Muscle of leg (tissue), 11 donors: ENCODE measurements around the gene PALS1. TPM values are rescaled to one million over a fixed set of nuclear protein-coding genes. Genes with fewer than 3 reads are reported as not detected.

Source experiments
- DNase-seq: peaks from one replicate; pipeline ENCODE4 v3.0.0; 2013
- H3K27ac ChIP-seq: one replicate; pipeline ENCODE4 v1.5.1; 2013; ENCODE audit warnings: mild to moderate bottlenecking, low read length, control low read depth
- H3K27me3 ChIP-seq: one replicate; pipeline ENCODE4 v1.6.1; 2013; ENCODE audit warnings: low read length; ENCODE audit not compliant: control insufficient read depth, insufficient read depth
- H3K36me3 ChIP-seq: one replicate; pipeline ENCODE4 v1.6.1; 2013; ENCODE audit warnings: low read length; ENCODE audit not compliant: control insufficient read depth, insufficient read depth
- H3K4me1 ChIP-seq: one replicate; pipeline ENCODE4 v1.6.1; 2013; ENCODE audit warnings: low read length; ENCODE audit not compliant: control insufficient read depth, insufficient read depth
- H3K4me3 ChIP-seq: one replicate; pipeline ENCODE4 v1.5.1; 2013; ENCODE audit warnings: low read length, control low read depth
- H3K9me3 ChIP-seq: replicated peaks from 2 replicates; pipeline ENCODE4 v1.6.1; 2013; ENCODE audit warnings: low read depth, low read length; ENCODE audit not compliant: control insufficient read depth
- WGBS: methylation state at CpG from one replicate; pipeline ENCODE4 v1.1.5; 2013; ENCODE audit warnings: missing lambda C conversion rate; ENCODE audit not compliant: insufficient coverage; 5-methylcytosine and 5-hydroxymethylcytosine counted together
- polyA plus RNA-seq, 8 donors: library from polyadenylated mRNA; unstranded; fragments of 120-200 nt; gene quantifications; one replicate each; pipeline versions ENCODE4 v1.2.1 to v1.2.3, GENCODE V29; 2013; ENCODE audit warnings: inconsistent platforms in 1 of 8, low replicate concordance in 1 of 8; ENCODE audit not compliant: insufficient read length in 8 of 8, insufficient read depth in 1 of 8
- total RNA-seq: library from RNA; stranded (reverse); fragments of 120-200 nt; gene quantifications from one replicate; pipeline ENCODE4 v1.2.4, GENCODE V29; 2013

PALS1 gene
- total and polyA plus RNA-seq, 9 donors, result 10.1 to 14.8 (median 13.8) TPM

DNA sequence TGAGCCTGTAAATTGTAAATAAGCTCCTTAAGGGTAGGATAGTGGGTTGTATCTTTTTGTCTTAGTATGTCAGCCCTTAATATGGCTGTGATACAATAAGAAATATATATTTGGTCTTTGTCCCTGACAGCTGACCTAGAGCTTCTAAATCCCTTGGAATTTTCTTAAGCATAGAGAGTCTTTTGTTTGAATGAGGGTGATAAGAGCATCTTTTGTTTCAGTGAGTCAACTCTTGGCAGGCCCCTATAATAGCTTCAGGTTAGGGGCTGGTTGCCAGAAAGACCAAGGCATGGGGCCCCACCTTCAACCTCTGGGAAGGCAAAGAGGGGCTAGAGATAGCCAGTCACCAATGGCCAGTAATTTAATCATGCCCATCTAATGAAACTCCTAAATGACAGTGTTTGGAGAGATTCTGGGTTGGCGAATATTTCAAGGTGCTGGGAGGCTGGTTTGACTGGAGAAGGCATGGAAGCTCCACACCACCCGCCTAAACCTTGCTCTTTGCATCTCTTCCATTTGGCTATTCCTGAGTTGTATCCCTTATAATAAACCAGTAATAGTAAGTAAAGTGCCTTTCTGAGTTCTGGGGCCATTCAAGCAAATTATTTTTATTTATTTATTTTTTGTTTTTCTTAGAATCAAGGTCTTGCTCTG, 10.5 kb downstream of the PALS1 start:
- Histone ChIP-seq H3K36me3 (no peaks in the 10 kb centered on the region), H3K9me3 (no peaks in the 10 kb centered on the region), H3K4me1 (no peaks in the 10 kb centered on the region), H3K27me3 (no peaks in the 10 kb centered on the region), H3K27ac (no peak overlapping the region), H3K4me3 (no peak overlapping the region)
- WGBS, result no CpG with 5 or more reads among the region's 2 CpGs
- DNase-seq, result no peak

DNA sequence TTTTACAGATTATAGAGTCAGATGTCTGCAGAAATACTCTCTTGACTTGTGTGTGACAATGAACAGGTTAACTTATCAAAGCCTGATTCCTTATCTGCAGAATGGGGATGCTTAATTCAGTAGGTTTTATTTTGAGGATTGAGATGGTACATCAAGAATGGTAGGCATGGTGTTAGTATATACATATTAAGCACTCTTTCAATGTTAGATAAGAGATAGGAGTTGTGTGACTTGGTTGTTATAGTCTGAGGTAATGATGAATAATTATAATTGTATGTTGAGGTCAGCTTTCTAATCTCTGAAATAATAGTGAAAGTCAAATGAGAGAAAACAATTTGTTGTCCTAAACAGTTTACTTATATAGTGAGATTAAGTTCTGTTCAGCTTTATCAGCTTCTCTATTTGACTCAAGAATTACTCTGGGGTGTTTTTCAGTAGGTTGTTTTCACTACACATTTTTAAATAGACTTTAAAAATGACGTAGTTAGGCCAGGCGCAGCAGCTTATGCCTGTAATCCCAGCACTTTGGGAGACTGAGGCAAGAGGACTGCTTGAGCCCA, 11.9 kb downstream of the PALS1 start:
- no CpG with 5 or more reads among the region's 2 CpGs for WGBS
- H3K9me3 ChIP-seq, result no peaks in the 10 kb centered on the region
- no peak overlapping the region for H3K4me3 ChIP-seq
- DNase-seq, result no peak
- no peaks in the 10 kb centered on the region for H3K4me1 ChIP-seq
- no peaks in the 10 kb centered on the region for H3K36me3 ChIP-seq
- H3K27me3 ChIP-seq, result no peaks in the 10 kb centered on the region
- H3K27ac ChIP-seq, result no peak overlapping the region

DNA sequence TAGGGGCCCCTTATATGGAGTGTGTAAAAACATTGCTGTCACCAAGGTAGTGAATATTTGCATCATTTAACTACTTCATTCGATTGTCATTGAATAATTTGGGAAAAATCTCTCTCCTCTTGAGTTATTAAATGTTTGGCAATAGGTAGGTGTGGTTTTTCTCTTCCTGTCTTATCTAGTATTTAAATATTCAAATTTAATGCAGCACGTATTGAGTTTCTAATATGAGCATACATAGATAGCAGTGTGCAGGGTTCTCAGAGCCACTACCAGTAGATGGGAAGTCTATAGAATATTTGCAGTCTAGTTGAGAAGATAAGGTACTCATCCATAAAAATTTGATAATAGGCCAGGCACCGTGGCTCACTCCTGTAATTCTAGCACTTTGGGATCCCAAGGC, 16.7 kb downstream of the PALS1 start:
- no peaks in the 10 kb centered on the region for H3K9me3 ChIP-seq
- no peaks in the 10 kb centered on the region for H3K4me1 ChIP-seq
- WGBS, result no CpG with 5 or more reads among the region's 3 CpGs
- H3K27me3 ChIP-seq, result no peaks in the 10 kb centered on the region
- DNase-seq, result no peak
- H3K27ac ChIP-seq, result no peak overlapping the region
- H3K4me3 ChIP-seq, result no peak overlapping the region
- H3K36me3 ChIP-seq, result no peaks in the 10 kb centered on the region

DNA sequence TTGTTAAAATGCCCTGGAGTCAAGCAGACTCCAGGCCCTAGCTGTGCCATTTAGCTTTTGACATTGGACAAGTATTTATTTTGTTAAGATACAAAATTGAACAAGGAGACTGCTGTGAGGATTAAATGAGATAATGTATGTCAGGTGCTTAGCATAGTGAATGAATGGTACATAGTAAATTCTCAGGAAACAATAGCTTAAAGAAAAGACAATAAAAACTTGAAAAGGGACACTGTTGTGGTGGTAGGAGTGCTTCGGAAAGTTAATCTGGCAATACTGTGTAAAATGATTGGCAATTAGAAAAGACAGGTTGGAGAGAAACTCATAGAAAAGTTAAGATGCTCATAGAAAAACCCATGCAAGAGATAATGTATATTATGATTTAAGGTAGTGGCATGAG, 19.7 kb downstream of the PALS1 start:
- Histone ChIP-seq H3K27me3 (no peaks in the 10 kb centered on the region), H3K36me3 (no peaks in the 10 kb centered on the region), H3K9me3 (no peaks in the 10 kb centered on the region), H3K4me1 (peaks cover 2% of the 10 kb centered on the region), H3K27ac (no peak overlapping the region), H3K4me3 (no peak overlapping the region)
- DNase-seq, result no peak
- no CpG with 5 or more reads among the region's 1 CpG for WGBS

GRCh38 chr14:67263499-67264149, 22.4 kb downstream of the PALS1 start:
- Histone ChIP-seq H3K9me3 (no peaks in the 10 kb centered on the region), H3K4me3 (no peak overlapping the region), H3K27ac (no peak overlapping the region), H3K36me3 (no peaks in the 10 kb centered on the region), H3K27me3 (no peaks in the 10 kb centered on the region), H3K4me1 (peaks cover 3% of the 10 kb centered on the region)
- DNase-seq, result peak; percentile 63
- 100% methylated on average over 1 of the region's 5 CpGs for WGBS

DNA sequence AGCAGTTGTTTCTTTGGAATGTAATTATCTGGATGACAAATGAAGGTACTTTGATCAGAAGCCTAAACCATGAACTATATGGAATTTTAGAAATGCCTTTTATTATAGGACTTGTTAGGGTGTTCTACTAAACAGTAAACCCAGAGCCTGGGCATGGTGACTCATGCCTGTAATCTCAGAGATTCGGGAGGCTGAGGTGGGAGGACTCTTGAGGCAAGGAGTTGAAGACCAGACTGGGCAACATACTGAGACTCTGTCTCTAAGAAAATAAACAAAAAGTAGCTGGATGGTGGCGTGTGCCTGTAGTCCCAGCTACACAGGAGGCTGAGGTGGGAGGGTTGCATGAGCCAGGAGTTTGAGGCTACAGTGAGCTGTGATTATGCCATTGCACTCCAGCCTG, 23.9 kb downstream of the PALS1 start:
- 75% methylated on average over 1 of the region's 2 CpGs for WGBS
- H3K4me1 ChIP-seq, result peaks cover 8% of the 10 kb centered on the region
- H3K27ac ChIP-seq, result no peak overlapping the region

GRCh38 chr14:67267576-67268328, 26.5 kb downstream of the PALS1 start:
- Histone ChIP-seq H3K36me3 (peaks cover 3% of the 10 kb centered on the region), H3K27ac (no peak overlapping the region), H3K4me1 (peaks cover 9% of the 10 kb centered on the region), H3K4me3 (no peak overlapping the region), H3K27me3 (no peaks in the 10 kb centered on the region), H3K9me3 (no peaks in the 10 kb centered on the region)
- no CpG with 5 or more reads among the region's 4 CpGs for WGBS
- peak; percentile 21 for DNase-seq

More for the DNA sequence above, 23.9 kb downstream of the PALS1 start:
- Histone ChIP-seq H3K36me3 (no peaks in the 10 kb centered on the region), H3K27me3 (no peaks in the 10 kb centered on the region), H3K4me3 (no peak overlapping the region), H3K9me3 (no peaks in the 10 kb centered on the region)
- DNase-seq, result no peak

GRCh38 chr14:67268426-67269150, 27.4 kb downstream of the PALS1 start:
- 29% methylated on average over 3 of the region's 11 CpGs for WGBS
- Histone ChIP-seq H3K27me3 (no peaks in the 10 kb centered on the region), H3K36me3 (peaks cover 4% of the 10 kb centered on the region), H3K9me3 (no peaks in the 10 kb centered on the region), H3K4me3 (no peak overlapping the region), H3K27ac (peak overlapping the region; percentile 47), H3K4me1 (peaks cover 9% of the 10 kb centered on the region)
- DNase-seq, result peak; percentile 51

- Histone ChIP-seq H3K4me3 (peak overlapping the region; percentile 21), H3K36me3 (peaks cover 4% of the 10 kb centered on the region), H3K27me3 (no peaks in the 10 kb centered on the region), H3K27ac (peak overlapping the region; percentile 92), H3K4me1 (peaks cover 8% of the 10 kb centered on the region), H3K9me3 (no peaks in the 10 kb centered on the region)
- peak; percentile 90 for DNase-seq
- no CpG with 5 or more reads among the region's 4 CpGs for WGBS
These were observed 28.2 kb downstream of the PALS1 start for GRCh38 chr14:67269298-67270060.
